ENCODE results near the gene GMDS.

GRCh38 chr6:2117447-2117846 is 128.0 kb downstream of the GMDS start:
- TF ChIP-seq ARNTL (CRISPR knock-in tag; IDR thresholded peaks at IDR 0.05; ENCODE audit: borderline replicate concordance, low read depth), result no peak
- TF ChIP-seq BACH2 (CRISPR knock-in tag; IDR thresholded peaks at IDR 0.05; ENCODE audit: borderline replicate concordance), result no peak
- TF ChIP-seq ISL1 (CRISPR knock-in tag; IDR thresholded peaks at IDR 0.05), result no peak
- no peak for TF ChIP-seq POU6F1 (CRISPR knock-in tag; IDR thresholded peaks at IDR 0.05; ENCODE audit: borderline replicate concordance, low read depth)
- TF ChIP-seq CREB5 (CRISPR knock-in tag; IDR thresholded peaks at IDR 0.05; ENCODE audit: low read depth), result no peak
- no peak for TF ChIP-seq TCF4 (CRISPR knock-in tag; IDR thresholded peaks at IDR 0.05; ENCODE audit: borderline replicate concordance)

All from SK-N-SH treated with all-trans-retinoic acid at 6 μM for 48 hours (cell line).